ENCODE results near the gene ANK3. TPM values are rescaled to one million over a fixed set of nuclear protein-coding genes. Genes with fewer than 3 reads are reported as not detected.

The ANK3 gene
- total and polyA plus RNA-seq, 2 donors from 2014 or later = 38.2 to 214 TPM

- Histone ChIP-seq H3K27ac (ENCODE audit: low read depth in 2 of 2, low read length in 2 of 2) (no peak overlapping the region), H3K9me3 (ENCODE audit: control insufficient read depth in 2 of 3, insufficient read depth in 1 of 3, low read length in 3 of 3) (no peaks in the 10 kb centered on the region), H3K4me3 (ENCODE audit: low read length in 3 of 3) (no peak overlapping the region), H3K27me3 (ENCODE audit: control insufficient read depth, insufficient read depth, low read length) (no peaks in the 10 kb centered on the region), H3K36me3 (ENCODE audit: control insufficient read depth in 2 of 3, insufficient read depth in 3 of 3, low read length in 3 of 3) (no peaks in the 10 kb centered on the region), H3K4me1 (ENCODE audit: control insufficient read depth in 2 of 3, insufficient read depth in 2 of 3, low read depth in 1 of 3, low read length in 3 of 3) (no peaks in the 10 kb centered on the region), H3K9ac (ENCODE audit: low read length in 3 of 3) (no peak overlapping the region)
- FAIRE-seq = no peak
- no peak for DNase-seq
- intact Hi-C loops (cut with DNase I) = no loop called here
- TF ChIP-seq CTCF (IDR thresholded peaks at IDR 0.05; ENCODE audit: borderline replicate concordance, extremely low read depth, insufficient read depth) = no peak
Measured at GRCh38 chr10:60299961-60300883, 89.5 kb downstream of the ANK3 start.

DNA sequence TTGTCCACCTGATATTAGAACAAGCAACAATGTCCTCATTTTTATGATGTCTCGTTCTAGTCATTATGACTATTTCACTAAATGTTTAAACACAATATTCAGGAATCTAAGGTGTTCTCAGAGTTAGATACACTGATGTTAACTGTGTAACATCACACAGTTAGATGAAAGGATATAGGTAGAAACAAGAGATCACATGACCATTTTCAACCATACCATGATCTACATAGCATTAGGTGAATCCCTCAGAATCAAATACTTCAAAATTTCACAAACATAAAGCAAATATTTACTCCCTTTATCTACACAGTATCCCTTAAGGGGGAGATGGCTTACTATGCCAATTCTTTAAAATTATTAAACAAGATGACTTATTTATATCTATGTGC, 90.3 kb downstream of the ANK3 start:
- Histone ChIP-seq H3K36me3 (ENCODE audit: control insufficient read depth in 2 of 3, insufficient read depth in 3 of 3, low read length in 3 of 3) (no peaks in the 10 kb centered on the region), H3K27ac (ENCODE audit: low read depth in 2 of 2, low read length in 2 of 2) (no peak overlapping the region), H3K4me1 (ENCODE audit: control insufficient read depth in 2 of 3, insufficient read depth in 2 of 3, low read depth in 1 of 3, low read length in 3 of 3) (no peaks in the 10 kb centered on the region), H3K4me3 (ENCODE audit: low read length in 3 of 3) (no peak overlapping the region), H3K27me3 (ENCODE audit: control insufficient read depth, insufficient read depth, low read length) (no peaks in the 10 kb centered on the region), H3K9me3 (ENCODE audit: control insufficient read depth in 2 of 3, insufficient read depth in 1 of 3, low read length in 3 of 3) (no peaks in the 10 kb centered on the region), H3K9ac (ENCODE audit: low read length in 3 of 3) (no peak overlapping the region)
- DNase-seq = no peak
- peak; percentile 37 for FAIRE-seq
- intact Hi-C loops (cut with DNase I) = no loop called here
- TF ChIP-seq CTCF (IDR thresholded peaks at IDR 0.05; ENCODE audit: borderline replicate concordance, extremely low read depth, insufficient read depth) = no peak

DNA sequence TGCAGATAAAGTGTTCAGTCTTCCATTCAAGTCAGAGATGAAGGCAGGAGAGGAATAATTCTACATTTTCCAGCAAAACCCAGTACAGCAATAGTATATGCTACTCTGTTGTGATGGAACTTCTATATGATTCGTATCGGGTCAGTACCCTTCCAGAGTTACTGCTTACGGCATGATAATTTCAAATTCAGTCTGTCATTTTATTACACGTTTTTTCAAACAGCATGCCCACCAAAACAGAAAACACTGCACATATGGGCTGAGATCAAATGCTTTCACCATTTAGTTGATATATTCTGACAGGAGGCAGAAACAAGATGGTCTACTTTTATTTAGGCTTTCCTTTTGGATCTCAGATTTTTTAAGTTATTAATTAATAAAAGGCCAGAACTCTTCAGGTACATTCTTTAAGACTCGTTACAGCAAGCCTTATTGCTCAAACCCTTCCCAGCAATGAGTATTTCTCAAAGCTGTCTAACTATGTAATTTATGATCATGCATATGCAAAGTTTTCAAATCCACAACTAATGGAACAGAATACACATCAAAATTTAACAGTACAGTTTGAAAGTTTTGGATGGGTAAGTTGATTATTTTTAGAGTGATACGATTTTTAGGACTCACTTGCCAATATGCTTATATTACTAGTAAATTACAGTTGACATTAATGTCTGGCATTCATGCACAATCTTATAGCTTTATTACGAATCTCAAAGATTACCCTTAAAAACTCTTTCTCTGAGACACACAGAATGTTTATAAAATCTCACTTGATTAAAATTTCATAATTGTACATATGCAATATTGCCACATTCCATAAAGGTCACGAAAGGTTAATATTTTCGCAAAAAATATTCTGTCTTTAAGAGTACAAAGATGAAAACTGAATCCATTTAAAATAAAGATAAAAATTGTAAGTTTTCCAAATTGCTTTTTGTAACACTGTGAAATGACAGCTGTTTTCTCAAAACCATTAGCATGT, 91.0 kb downstream of the ANK3 start:
- intact Hi-C loops (cut with DNase I) = no loop called here
- Histone ChIP-seq H3K27ac (ENCODE audit: low read depth in 2 of 2, low read length in 2 of 2) (no peak overlapping the region), H3K4me1 (ENCODE audit: control insufficient read depth in 2 of 3, insufficient read depth in 2 of 3, low read depth in 1 of 3, low read length in 3 of 3) (no peaks in the 10 kb centered on the region), H3K9ac (ENCODE audit: low read length in 3 of 3) (no peak overlapping the region), H3K9me3 (ENCODE audit: control insufficient read depth in 2 of 3, insufficient read depth in 1 of 3, low read length in 3 of 3) (no peaks in the 10 kb centered on the region), H3K27me3 (ENCODE audit: control insufficient read depth, insufficient read depth, low read length) (no peaks in the 10 kb centered on the region), H3K36me3 (ENCODE audit: control insufficient read depth in 2 of 3, insufficient read depth in 3 of 3, low read length in 3 of 3) (no peaks in the 10 kb centered on the region), H3K4me3 (ENCODE audit: low read length in 3 of 3) (no peak overlapping the region)
- DNase-seq (no peak), FAIRE-seq (no peak)
- TF ChIP-seq CTCF (IDR thresholded peaks at IDR 0.05; ENCODE audit: borderline replicate concordance, extremely low read depth, insufficient read depth) = no peak

Data from kidney (tissue), 14 donors.